NCI-H748 treated with DMSO at 0.1 percent for 48 hours (cell line): ENCODE results near the gene PARP1.

ENCODE experiments used
- DNase-seq: peaks from one replicate; lab custom pipeline; 2025; lab: John Stamatoyannopoulos, UW

Gene PARP1

GRCh38 chr1:226373376-226373775, 34.5 kb downstream of the PARP1 start:
- no peak for DNase-seq

GRCh38 chr1:226372885-226373284, 35.0 kb downstream of the PARP1 start:
- DNase-seq, result no peak

- DNase-seq, result no peak
Measured at GRCh38 chr1:226371866-226372490, 35.9 kb downstream of the PARP1 start.

- no peak for DNase-seq
Measured at GRCh38 chr1:226371027-226371694, 36.7 kb downstream of the PARP1 start.

GRCh38 chr1:226370144-226370923, 37.6 kb downstream of the PARP1 start:
- DNase-seq, result no peak

- no peak for DNase-seq
Measured at GRCh38 chr1:226369110-226369509, 38.8 kb downstream of the PARP1 start.

GRCh38 chr1:226366290-226366689, 41.6 kb downstream of the PARP1 start:
- no peak for DNase-seq

GRCh38 chr1:226365831-226366231, 42.1 kb downstream of the PARP1 start:
- DNase-seq, result no peak

- no peak for DNase-seq
Measured at GRCh38 chr1:226364901-226365565, 42.9 kb downstream of the PARP1 start.

GRCh38 chr1:226364514-226364899, 43.4 kb downstream of the PARP1 start:
- no peak for DNase-seq

- no peak for DNase-seq
Measured at GRCh38 chr1:226363801-226364513, 43.9 kb downstream of the PARP1 start.

GRCh38 chr1:226362891-226363447, 44.9 kb downstream of the PARP1 start:
- DNase-seq, result no peak

GRCh38 chr1:226362361-226362760, 45.5 kb downstream of the PARP1 start:
- DNase-seq, result no peak

- DNase-seq, result no peak
Measured at GRCh38 chr1:226360106-226360746, 47.7 kb downstream of the PARP1 start.

- DNase-seq, result no peak
Measured at GRCh38 chr1:226357416-226357815, 50.5 kb downstream of the PARP1 start.

GRCh38 chr1:226355669-226356551, 52.0 kb downstream of the PARP1 start:
- no peak for DNase-seq

GRCh38 chr1:226355016-226355415, 52.9 kb downstream of the PARP1 start:
- DNase-seq, result no peak

- DNase-seq, result no peak
Measured at GRCh38 chr1:226353698-226354525, 54.0 kb downstream of the PARP1 start.

- no peak for DNase-seq
Measured at GRCh38 chr1:226351709-226352108, 56.2 kb downstream of the PARP1 start.
